Testis (tissue), 2 donors: Measurements from ENCODE around the gene SPAG17.

Experiments
- POLR2A ChIP-seq: fragments of 450-650 bp; IDR thresholded peaks from one replicate; pipeline ENCODE4 v1.6.1; 2017; ENCODE audit warnings: antibody characterized with exemption, mild to moderate bottlenecking, moderate library complexity
- TF ChIP-seq, protein P1 (sequence below), 3 experiments: fragments of 450-650 bp in 2 of 3; fragments of 200-600 bp in 1 of 3; sonication (generic) in 1 of 3; IDR thresholded peaks; one replicate each; pipeline ENCODE4 v1.5.1; 2016 to 2019; ENCODE audit warnings: antibody characterized with exemption in 3 of 3, mild to moderate bottlenecking in 2 of 3, moderate library complexity in 1 of 3

DNA sequence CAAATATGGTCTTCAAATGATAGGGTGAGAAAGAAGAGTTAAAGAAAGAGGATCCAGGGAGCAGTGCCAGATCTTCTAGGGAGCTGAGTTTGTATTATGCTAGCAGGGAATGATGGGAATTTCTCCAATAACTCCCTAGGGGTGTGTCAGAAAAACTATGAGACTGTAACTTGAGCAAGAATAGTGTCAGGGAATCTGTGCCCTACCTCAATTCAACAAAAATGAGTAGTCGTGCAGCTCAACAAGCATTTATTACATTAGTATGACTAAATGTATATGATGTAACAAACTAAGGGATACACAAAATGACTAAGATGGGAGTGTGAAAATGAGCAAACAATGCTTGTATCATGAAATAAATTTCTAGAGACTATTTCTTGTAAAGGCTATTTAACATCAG is 24.2 kb downstream of the SPAG17 start:
- TF ChIP-seq, protein P1, sequence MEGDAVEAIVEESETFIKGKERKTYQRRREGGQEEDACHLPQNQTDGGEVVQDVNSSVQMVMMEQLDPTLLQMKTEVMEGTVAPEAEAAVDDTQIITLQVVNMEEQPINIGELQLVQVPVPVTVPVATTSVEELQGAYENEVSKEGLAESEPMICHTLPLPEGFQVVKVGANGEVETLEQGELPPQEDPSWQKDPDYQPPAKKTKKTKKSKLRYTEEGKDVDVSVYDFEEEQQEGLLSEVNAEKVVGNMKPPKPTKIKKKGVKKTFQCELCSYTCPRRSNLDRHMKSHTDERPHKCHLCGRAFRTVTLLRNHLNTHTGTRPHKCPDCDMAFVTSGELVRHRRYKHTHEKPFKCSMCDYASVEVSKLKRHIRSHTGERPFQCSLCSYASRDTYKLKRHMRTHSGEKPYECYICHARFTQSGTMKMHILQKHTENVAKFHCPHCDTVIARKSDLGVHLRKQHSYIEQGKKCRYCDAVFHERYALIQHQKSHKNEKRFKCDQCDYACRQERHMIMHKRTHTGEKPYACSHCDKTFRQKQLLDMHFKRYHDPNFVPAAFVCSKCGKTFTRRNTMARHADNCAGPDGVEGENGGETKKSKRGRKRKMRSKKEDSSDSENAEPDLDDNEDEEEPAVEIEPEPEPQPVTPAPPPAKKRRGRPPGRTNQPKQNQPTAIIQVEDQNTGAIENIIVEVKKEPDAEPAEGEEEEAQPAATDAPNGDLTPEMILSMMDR (IDR thresholded peaks at IDR 0.05): no peak
- no peak for TF ChIP-seq POLR2A
